K562 (cell line): ENCODE data around the gene TFAP2A. TPM values are rescaled to one million over a fixed set of nuclear protein-coding genes. Genes with fewer than 3 reads are reported as not detected.

Experiments
- CREB1 ChIP-seq, 2 experiments: sonication (generic) in 1 of 2; formaldehyde crosslinking in 1 of 2; IDR thresholded peaks; 2 replicates each; pipeline versions ENCODE4 v1.6.1 to v1.8.0; 2012 to 2022; ENCODE audit warnings: inconsistent platforms in 1 of 2, mild to moderate bottlenecking in 1 of 2, missing genetic modification reagents in 1 of 2, moderate library complexity in 1 of 2
- CREB5 ChIP-seq: fragments of 250-450 bp; sonication (Bioruptor Pico); IDR thresholded peaks from 2 replicates; pipeline ENCODE4 v1.5.0; 2020; ENCODE audit warnings: mild to moderate bottlenecking
- CTBP1 ChIP-seq: fragments of 450-650 bp; IDR thresholded peaks from 2 replicates; pipeline ENCODE4 v1.6.1; 2016; ENCODE audit warnings: borderline replicate concordance
- E4F1 ChIP-seq: fragments of 250-450 bp; sonication (Bioruptor Pico); IDR thresholded peaks from 2 replicates; pipeline ENCODE4 v1.5.0; 2021; ENCODE audit warnings: mild to moderate bottlenecking, borderline replicate concordance
- FOXK2 ChIP-seq, 2 experiments: fragments of 450-650 bp; IDR thresholded peaks in 1 of 2; conservative IDR thresholded peaks in 1 of 2; 2 replicates each; pipeline ENCODE4 v1.6.1; 2016; ENCODE audit warnings: low read depth in 2 of 2, mild to moderate bottlenecking in 1 of 2
- FOXP4 ChIP-seq: sonication (generic); formaldehyde crosslinking; IDR thresholded peaks from 2 replicates; pipeline ENCODE4 v1.8.0; 2022; ENCODE audit warnings: mild to moderate bottlenecking, missing genetic modification reagents, borderline replicate concordance
- GABPA ChIP-seq: fragments of 200-800 bp; sonication (Bioruptor generic); conservative IDR thresholded peaks from 2 replicates; pipeline ENCODE4 v1.6.1; 2016; ENCODE audit warnings: low read depth, missing genetic modification characterization, missing compliant biosample characterization
- KAT8 ChIP-seq: fragments of 450-650 bp; IDR thresholded peaks from 2 replicates; pipeline ENCODE4 v1.6.1; 2016; ENCODE audit warnings: low read depth, mild to moderate bottlenecking
- KDM4B ChIP-seq, 2 experiments: fragments of 450-650 bp in 1 of 2; sonication (generic) in 1 of 2; IDR thresholded peaks; 2 replicates each; pipeline ENCODE4 v1.6.1; 2016 to 2017; ENCODE audit warnings: borderline replicate concordance in 2 of 2, antibody characterized with exemption in 1 of 2, low read depth in 1 of 2, mild to moderate bottlenecking in 1 of 2
- POLR3G ChIP-seq: IDR thresholded peaks from 2 replicates; pipeline ENCODE4 v1.6.1; 2011; ENCODE audit not compliant: insufficient read length, insufficient replicate concordance; ENCODE audit errors: extremely low read depth
- RNF2 ChIP-seq: sonication (generic); IDR thresholded peaks from 2 replicates; pipeline ENCODE4 v1.6.1; 2016
- TAF1 ChIP-seq: IDR thresholded peaks from 2 replicates; pipeline ENCODE4 v1.6.1; 2011; ENCODE audit warnings: mild to moderate bottlenecking, low read length, moderate library complexity; ENCODE audit not compliant: insufficient read depth, control insufficient read depth, severe bottlenecking; ENCODE audit errors: extremely low read depth
- TAF7 ChIP-seq: fragments of 450-650 bp; IDR thresholded peaks from 2 replicates; pipeline ENCODE4 v1.6.1; 2016; ENCODE audit warnings: missing genetic modification characterization, missing compliant biosample characterization
- ZNF274 ChIP-seq: IDR thresholded peaks from 2 replicates; pipeline ENCODE4 v1.6.1; 2011; ENCODE audit warnings: low read depth, mild to moderate bottlenecking, low read length, moderate library complexity, borderline replicate concordance
- ZNF507 ChIP-seq: conservative IDR thresholded peaks from 2 replicates; pipeline ENCODE4 v1.6.1; 2017; ENCODE audit warnings: missing genetic modification characterization, missing compliant biosample characterization
- ZNF644 ChIP-seq: fragments of 200-800 bp; sonication (Bioruptor generic); IDR thresholded peaks from 2 replicates; pipeline ENCODE4 v1.6.1; 2016; ENCODE audit warnings: low read depth, missing genetic modification characterization, missing compliant biosample characterization
- ZNF696 ChIP-seq: fragments of 250-450 bp; sonication (Bioruptor Pico); conservative IDR thresholded peaks from 2 replicates; pipeline ENCODE4 v1.4.0; 2020; ENCODE audit warnings: mild to moderate bottlenecking, moderate library complexity
- polyA plus RNA-seq, 8 experiments: library from polyadenylated mRNA; depleted of rRNA in 4 of 8; stranded (reverse) in 5 of 8; unstranded in 3 of 8; fragments of >200 nt; fragmentation: Nextera tagmentation in 2 of 8; fragmentation: Illumina TruSeq in 1 of 8; extraction: Ambion mirVana in 2 of 8; extraction: Trizol in 1 of 8; gene quantifications; 2 replicates each; pipeline versions ENCODE4 v1.2.1 to v1.2.3, GENCODE V29; 2011 to 2014; ENCODE audit warnings: inconsistent platforms in 1 of 8, missing spikeins in 1 of 8
- total RNA-seq, 7 experiments: library from RNA; depleted of rRNA in 6 of 7; stranded (reverse); fragments of >200 nt in 6 of 7; fragmentation: Illumina TruSeq in 2 of 7; extraction: Trizol in 2 of 7; gene quantifications; 2 replicates each; pipeline versions ENCODE4 v1.2.1 to v1.2.3, GENCODE V29; 2011 to 2021; ENCODE audit warnings: low replicate concordance in 1 of 7

Gene TFAP2A
- total and polyA plus RNA-seq, 9 of the 15 experiments (the other 6 are each of a cell fraction or from before 2014, with no cell fraction given), result 0.14 to 0.53 (median 0.19) TPM; not detected in 1

- TF ChIP-seq CREB5 (CRISPR knock-in tag) (no peak), ZNF507 (tag) (no peak), E4F1 (CRISPR knock-in tag) (no peak), ZNF696 (CRISPR knock-in tag) (no peak), FOXK2 (conservative IDR thresholded peaks at IDR 0.05 in 1 of 2, IDR thresholded peaks at IDR 0.05 in 1 of 2; ENCODE audit: low read depth in 2 of 2) (peak; percentile 49 to 71; a peak in 2 of 4 replicates), POLR3G (no peak), ZNF644 (tag) (no peak), GABPA (no peak), CREB1 (IDR thresholded peaks at IDR 0.05) (no peak), CREB1 (CRISPR knock-in tag; IDR thresholded peaks at IDR 0.05) (no peak), RNF2 (no peak), FOXP4 (CRISPR knock-in tag) (no peak), KDM4B (IDR thresholded peaks at IDR 0.05; ENCODE audit: borderline replicate concordance in 2 of 2, low read depth in 1 of 2) (no peak), ZNF274 (no peak), TAF7 (tag) (peak; percentile 48; the same call in 1 of the 2 replicates), TAF1 (no peak), KAT8 (no peak), CTBP1 (no peak)
These were observed 11.3 kb downstream of the TFAP2A start (continued) for GRCh38 chr6:10403385-10404106.
